DOHH2 (cell line): ENCODE results near the gene GLCCI1.

Experiments used
- H3F3A ChIP-seq: fragments of 200-600 bp; sonication (generic), shearing (Covaris generic); 2 replicates; pipeline ENCODE4 v1.6.0; 2016; ENCODE audit warnings: antibody characterized with exemption, mild to moderate bottlenecking; ENCODE audit not compliant: control insufficient read depth, insufficient read depth
- H3K27ac ChIP-seq: fragments of 200-600 bp; sonication (generic); 2 replicates; pipeline ENCODE4 v1.5.1; 2014; ENCODE audit warnings: low read depth, mild to moderate bottlenecking, low read length, moderate library complexity
- H3K27me3 ChIP-seq: fragments of 200-600 bp; sonication (generic); 2 replicates; pipeline ENCODE4 v1.6.1; 2014; ENCODE audit warnings: mild to moderate bottlenecking, low read length, mixed read lengths; ENCODE audit not compliant: control insufficient read depth
- H3K36me3 ChIP-seq: fragments of 200-600 bp; sonication (generic); 2 replicates; pipeline ENCODE4 v1.6.1; 2014; ENCODE audit warnings: mild to moderate bottlenecking, low read length, moderate library complexity, mixed read lengths; ENCODE audit not compliant: control insufficient read depth
- H3K4me1 ChIP-seq: fragments of 200-600 bp; sonication (generic); 2 replicates; pipeline ENCODE4 v1.6.1; 2014; ENCODE audit warnings: mild to moderate bottlenecking, low read length, mixed read lengths; ENCODE audit not compliant: control insufficient read depth
- H3K4me2 ChIP-seq: fragments of 200-600 bp; sonication (generic); 2 replicates; pipeline ENCODE4 v1.6.0; 2014; ENCODE audit warnings: mild to moderate bottlenecking, low read length, moderate library complexity
- H3K4me3 ChIP-seq: fragments of 200-600 bp; sonication (generic); 2 replicates; pipeline ENCODE4 v1.5.1; 2014; ENCODE audit warnings: mild to moderate bottlenecking, low read length, mixed read lengths
- H3K79me2 ChIP-seq: fragments of 200-600 bp; sonication (generic); 2 replicates; pipeline ENCODE4 v1.6.1; 2014; ENCODE audit warnings: mild to moderate bottlenecking, low read length, mixed read lengths; ENCODE audit not compliant: control insufficient read depth
- H3K9me2 ChIP-seq: fragments of 200-600 bp; sonication (generic); replicated peaks from 2 replicates; pipeline ENCODE4 v1.6.1; 2014; ENCODE audit warnings: mild to moderate bottlenecking, low read length, mixed read lengths; ENCODE audit not compliant: control insufficient read depth
- H3K9me3 ChIP-seq: fragments of 200-600 bp; sonication (generic); 2 replicates; pipeline ENCODE4 v1.6.1; 2014; ENCODE audit warnings: antibody characterized with exemption, low read length, mixed read lengths; ENCODE audit not compliant: control insufficient read depth, insufficient read depth
- H4K20me1 ChIP-seq: fragments of 200-600 bp; sonication (generic); 2 replicates; pipeline ENCODE4 v1.6.0; 2014; ENCODE audit warnings: low read depth, mild to moderate bottlenecking, antibody characterized with exemption, low read length, moderate library complexity; ENCODE audit not compliant: control insufficient read depth, insufficient read depth
- EZH2phosphoT487 ChIP-seq: fragments of 200-600 bp; sonication (generic); IDR thresholded peaks from 2 replicates; pipeline ENCODE4 v1.6.1; 2017; ENCODE audit warnings: borderline replicate concordance, mild to moderate bottlenecking, antibody characterized with exemption, low read length, moderate library complexity, mixed read lengths
- TF ChIP-seq, protein P1 (sequence below): fragments of 200-600 bp; sonication (generic); IDR thresholded peaks from one replicate; pipeline ENCODE4 v1.5.1; 2014; ENCODE audit warnings: antibody characterized with exemption, mild to moderate bottlenecking, low read depth, low read length; ENCODE audit not compliant: poor library complexity, severe bottlenecking

The GLCCI1 gene

DNA sequence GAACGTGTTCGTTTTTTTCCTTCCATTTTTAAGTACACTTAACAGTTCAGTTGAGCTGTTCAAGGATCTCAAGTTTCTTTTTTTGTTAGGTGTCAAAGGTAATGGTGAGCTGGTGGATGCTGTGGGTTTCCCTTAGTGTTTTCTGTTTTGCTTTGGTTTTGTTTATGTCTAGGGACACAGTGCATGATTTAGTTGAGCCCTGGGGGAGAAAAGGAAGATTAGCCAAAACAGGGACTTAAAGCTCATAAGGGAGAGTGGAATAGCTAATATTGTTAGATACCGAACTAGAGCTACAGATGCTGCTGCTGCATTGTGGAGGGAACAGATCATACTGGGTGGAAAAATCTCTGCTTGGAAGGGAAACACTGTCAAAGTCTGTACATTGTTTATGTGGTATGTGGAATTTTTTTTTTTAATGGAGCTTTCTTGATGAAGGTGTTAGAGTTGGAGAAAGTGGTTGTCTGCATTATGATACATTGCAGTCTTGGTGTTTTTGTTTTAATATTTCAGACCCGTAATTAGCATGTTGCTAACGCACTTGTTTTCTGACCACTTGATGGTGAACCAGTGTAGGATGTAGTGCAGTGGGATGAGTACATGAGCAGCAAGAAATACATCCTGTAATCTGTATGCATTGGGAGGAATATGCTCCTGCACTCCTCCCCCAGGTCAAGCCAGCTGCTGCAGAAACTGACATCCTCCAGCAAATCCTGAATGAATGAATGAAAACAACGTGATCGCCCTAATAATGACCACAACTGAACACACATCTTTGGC, 2.1 kb downstream of the GLCCI1 start:
- no peaks in the 10 kb centered on the region for H3K27me3 ChIP-seq

DNA sequence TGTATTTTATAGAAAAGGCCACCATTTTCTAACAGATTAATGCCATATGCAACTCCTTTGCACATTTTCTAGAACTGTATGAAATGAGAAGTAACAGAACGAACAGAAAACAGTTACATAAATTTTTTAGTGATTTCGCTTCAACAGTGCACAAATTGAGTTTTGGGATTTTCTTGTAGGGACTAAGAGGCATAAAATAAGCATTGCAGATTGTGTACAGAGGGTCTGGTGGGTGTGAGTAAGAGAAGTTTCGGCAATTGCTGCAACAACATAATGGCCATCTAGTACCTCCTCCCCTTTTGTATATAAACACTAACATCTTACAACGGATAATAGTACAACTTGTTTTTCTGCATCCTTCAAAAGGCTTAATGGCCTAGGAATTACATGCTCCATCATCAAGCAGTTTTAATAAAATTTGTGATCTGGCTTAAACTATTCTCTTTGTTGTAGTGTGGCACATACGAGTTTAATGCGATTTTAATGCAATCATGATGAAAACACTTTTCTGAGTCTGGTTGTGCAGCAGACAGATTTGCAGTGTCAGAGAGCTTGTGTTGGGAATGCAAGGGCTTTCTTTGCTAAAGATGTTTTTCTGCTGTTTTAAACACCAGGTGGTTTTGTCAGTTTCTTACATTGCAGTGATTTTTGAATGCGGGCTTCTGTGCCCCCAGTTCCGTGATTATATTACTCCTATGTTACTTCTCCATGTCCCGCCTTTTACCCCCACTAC, 2.9 kb downstream of the GLCCI1 start:
- H3K4me1 ChIP-seq, result peaks cover 61% of the 10 kb centered on the region
- H3F3A ChIP-seq, result peaks cover 33% of the 10 kb centered on the region
- no peak for TF ChIP-seq EZH2phosphoT487
- TF ChIP-seq, protein P1, sequence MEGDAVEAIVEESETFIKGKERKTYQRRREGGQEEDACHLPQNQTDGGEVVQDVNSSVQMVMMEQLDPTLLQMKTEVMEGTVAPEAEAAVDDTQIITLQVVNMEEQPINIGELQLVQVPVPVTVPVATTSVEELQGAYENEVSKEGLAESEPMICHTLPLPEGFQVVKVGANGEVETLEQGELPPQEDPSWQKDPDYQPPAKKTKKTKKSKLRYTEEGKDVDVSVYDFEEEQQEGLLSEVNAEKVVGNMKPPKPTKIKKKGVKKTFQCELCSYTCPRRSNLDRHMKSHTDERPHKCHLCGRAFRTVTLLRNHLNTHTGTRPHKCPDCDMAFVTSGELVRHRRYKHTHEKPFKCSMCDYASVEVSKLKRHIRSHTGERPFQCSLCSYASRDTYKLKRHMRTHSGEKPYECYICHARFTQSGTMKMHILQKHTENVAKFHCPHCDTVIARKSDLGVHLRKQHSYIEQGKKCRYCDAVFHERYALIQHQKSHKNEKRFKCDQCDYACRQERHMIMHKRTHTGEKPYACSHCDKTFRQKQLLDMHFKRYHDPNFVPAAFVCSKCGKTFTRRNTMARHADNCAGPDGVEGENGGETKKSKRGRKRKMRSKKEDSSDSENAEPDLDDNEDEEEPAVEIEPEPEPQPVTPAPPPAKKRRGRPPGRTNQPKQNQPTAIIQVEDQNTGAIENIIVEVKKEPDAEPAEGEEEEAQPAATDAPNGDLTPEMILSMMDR, result no peak
- peaks cover 70% of the 10 kb centered on the region for H3K79me2 ChIP-seq
- peaks cover 41% of the 10 kb centered on the region for H3K36me3 ChIP-seq
- no peaks in the 10 kb centered on the region for H3K27me3 ChIP-seq
- peak overlapping the region; percentile 91 for H3K27ac ChIP-seq
- H3K9me2 ChIP-seq, result no peaks in the 10 kb centered on the region
- peak overlapping the region; percentile 64 for H3K4me2 ChIP-seq
- H3K9me3 ChIP-seq, result no peaks in the 10 kb centered on the region
- H3K4me3 ChIP-seq, result peak overlapping the region; percentile 83
- H4K20me1 ChIP-seq, result peaks cover 5% of the 10 kb centered on the region; the same call in 1 of the 2 replicates

More for the DNA sequence above, 2.1 kb downstream of the GLCCI1 start:
- peaks cover 65% of the 10 kb centered on the region for H3K79me2 ChIP-seq
- H3K9me3 ChIP-seq, result no peaks in the 10 kb centered on the region
- H3K9me2 ChIP-seq, result no peaks in the 10 kb centered on the region
- H3K4me1 ChIP-seq, result peaks cover 61% of the 10 kb centered on the region
- H4K20me1 ChIP-seq, result peaks cover 5% of the 10 kb centered on the region; the same call in 1 of the 2 replicates
- H3K4me3 ChIP-seq, result peak overlapping the region; percentile 83
- H3K36me3 ChIP-seq, result peaks cover 45% of the 10 kb centered on the region
- TF ChIP-seq EZH2phosphoT487, result no peak
- TF ChIP-seq, protein P1, result peak; percentile 36
- H3K4me2 ChIP-seq, result peak overlapping the region; percentile 64
- H3K27ac ChIP-seq, result peak overlapping the region; percentile 91
- peaks cover 33% of the 10 kb centered on the region for H3F3A ChIP-seq

DNA sequence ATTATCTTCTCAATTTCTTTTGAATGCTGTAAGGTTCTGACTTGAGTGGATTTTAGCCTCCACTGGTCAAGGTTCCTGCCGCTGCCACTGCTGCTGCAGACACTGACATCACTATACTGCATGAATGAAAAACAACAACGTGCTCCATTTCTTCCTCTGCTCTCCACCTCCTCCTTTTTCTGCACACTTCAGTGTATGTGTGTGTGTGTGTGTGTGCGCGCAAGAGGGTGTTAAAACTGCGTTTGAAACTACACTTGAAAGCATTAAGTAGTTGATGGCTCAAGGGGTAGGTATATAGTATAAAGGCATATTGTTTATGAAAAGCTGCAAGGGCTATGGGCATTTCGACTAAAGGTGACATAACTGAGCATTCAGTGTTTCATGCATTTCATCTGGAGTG, 3.5 kb downstream of the GLCCI1 start:
- Histone ChIP-seq H3K27me3 (no peaks in the 10 kb centered on the region), H3K9me2 (no peaks in the 10 kb centered on the region), H3K36me3 (peaks cover 41% of the 10 kb centered on the region), H3K27ac (peak overlapping the region; percentile 91), H3K9me3 (no peaks in the 10 kb centered on the region), H3K4me2 (peak overlapping the region; percentile 64), H3F3A (peaks cover 29% of the 10 kb centered on the region), H4K20me1 (peaks cover 5% of the 10 kb centered on the region; the same call in 1 of the 2 replicates), H3K4me3 (peak overlapping the region; percentile 83), H3K4me1 (peaks cover 61% of the 10 kb centered on the region), H3K79me2 (peaks cover 76% of the 10 kb centered on the region)
- TF ChIP-seq, protein P1, result no peak
- TF ChIP-seq EZH2phosphoT487, result no peak
